Measurements from ENCODE around the gene SPART. TPM values are rescaled to one million over a fixed set of nuclear protein-coding genes. Genes with fewer than 3 reads are reported as not detected.
A peak's percentile ranks its signal among the peaks of the same experiment; 100 is the strongest.

Gene SPART
- 49.2 and 82.9 TPM in 2 replicates for total RNA-seq (2014; rRNA removed; shearing (Covaris generic); ENCODE audit: low replicate concordance)

GRCh38 chr13:36346222-36347083 lies at the start of gene SPART:
TSS of gene SPART (minus strand) at chr13:36346394. CDS start at chr13:36335830, 10,564 bp downstream.
- in situ Hi-C loops (cut with HindIII; ENCODE audit: low pct_unique_long_range_greater_than_20kb, low sequenced_read_pairs), result no loop called here
- DNase-seq (ENCODE audit: low read depth), result peak; percentile 84

GRCh38 chr13:36395280-36395679 lies 49.1 kb upstream of the SPART start:
- DNase-seq (ENCODE audit: low read depth), result no peak
- in situ Hi-C loops (cut with HindIII; ENCODE audit: low pct_unique_long_range_greater_than_20kb, low sequenced_read_pairs), result no loop called here

GRCh38 chr13:36385489-36385888 lies 39.3 kb upstream of the SPART start:
- in situ Hi-C loops (cut with HindIII; ENCODE audit: low pct_unique_long_range_greater_than_20kb, low sequenced_read_pairs), result no loop called here
- no peak for DNase-seq (ENCODE audit: low read depth)

GRCh38 chr13:36382030-36382429 lies 35.8 kb upstream of the SPART start:
- in situ Hi-C loops (cut with HindIII; ENCODE audit: low pct_unique_long_range_greater_than_20kb, low sequenced_read_pairs), result no loop called here
- peak; percentile 21 for DNase-seq (ENCODE audit: low read depth)

GRCh38 chr13:36377826-36378468 lies 31.8 kb upstream of the SPART start:
- DNase-seq (ENCODE audit: low read depth), result no peak
- in situ Hi-C loops (cut with HindIII; ENCODE audit: low pct_unique_long_range_greater_than_20kb, low sequenced_read_pairs), result no loop called here

GRCh38 chr13:36374063-36374462 lies 27.9 kb upstream of the SPART start:
- no peak for DNase-seq (ENCODE audit: low read depth)
- in situ Hi-C loops (cut with HindIII; ENCODE audit: low pct_unique_long_range_greater_than_20kb, low sequenced_read_pairs), result no loop called here

- in situ Hi-C loops (cut with HindIII; ENCODE audit: low pct_unique_long_range_greater_than_20kb, low sequenced_read_pairs), result no loop called here
- DNase-seq (ENCODE audit: low read depth), result no peak
These were observed 25.0 kb upstream of the SPART start for GRCh38 chr13:36371185-36371584.

GRCh38 chr13:36370108-36370429 lies 23.9 kb upstream of the SPART start:
- in situ Hi-C loops (cut with HindIII; ENCODE audit: low pct_unique_long_range_greater_than_20kb, low sequenced_read_pairs), result no loop called here
- no peak for DNase-seq (ENCODE audit: low read depth)

GRCh38 chr13:36369268-36370107 lies 23.3 kb upstream of the SPART start:
- in situ Hi-C loops (cut with HindIII; ENCODE audit: low pct_unique_long_range_greater_than_20kb, low sequenced_read_pairs), result no loop called here
- no peak for DNase-seq (ENCODE audit: low read depth)

- in situ Hi-C loops (cut with HindIII; ENCODE audit: low pct_unique_long_range_greater_than_20kb, low sequenced_read_pairs), result no loop called here
- no peak for DNase-seq (ENCODE audit: low read depth)
These were observed 19.8 kb upstream of the SPART start for GRCh38 chr13:36366031-36366430.

- no peak for DNase-seq (ENCODE audit: low read depth)
- in situ Hi-C loops (cut with HindIII; ENCODE audit: low pct_unique_long_range_greater_than_20kb, low sequenced_read_pairs), result no loop called here
These were observed 17.2 kb upstream of the SPART start for GRCh38 chr13:36363366-36363863.

GRCh38 chr13:36362914-36363313 lies 16.7 kb upstream of the SPART start:
- no peak for DNase-seq (ENCODE audit: low read depth)
- in situ Hi-C loops (cut with HindIII; ENCODE audit: low pct_unique_long_range_greater_than_20kb, low sequenced_read_pairs), result no loop called here

GRCh38 chr13:36362251-36362650 lies 16.1 kb upstream of the SPART start:
- in situ Hi-C loops (cut with HindIII; ENCODE audit: low pct_unique_long_range_greater_than_20kb, low sequenced_read_pairs), result no loop called here
- no peak for DNase-seq (ENCODE audit: low read depth)

GRCh38 chr13:36360903-36361302 lies 14.7 kb upstream of the SPART start:
- DNase-seq (ENCODE audit: low read depth), result no peak
- in situ Hi-C loops (cut with HindIII; ENCODE audit: low pct_unique_long_range_greater_than_20kb, low sequenced_read_pairs), result no loop called here

GRCh38 chr13:36359301-36359950 lies 13.2 kb upstream of the SPART start:
- DNase-seq (ENCODE audit: low read depth), result no peak
- in situ Hi-C loops (cut with HindIII; ENCODE audit: low pct_unique_long_range_greater_than_20kb, low sequenced_read_pairs), result no loop called here

GRCh38 chr13:36358175-36358718 lies 12.1 kb upstream of the SPART start:
- in situ Hi-C loops (cut with HindIII; ENCODE audit: low pct_unique_long_range_greater_than_20kb, low sequenced_read_pairs), result no loop called here
- no peak for DNase-seq (ENCODE audit: low read depth)

- in situ Hi-C loops (cut with HindIII; ENCODE audit: low pct_unique_long_range_greater_than_20kb, low sequenced_read_pairs), result no loop called here
- DNase-seq (ENCODE audit: low read depth), result no peak
These were observed 11.5 kb upstream of the SPART start for GRCh38 chr13:36357692-36358091.

GRCh38 chr13:36357231-36357630 lies 11.0 kb upstream of the SPART start:
- in situ Hi-C loops (cut with HindIII; ENCODE audit: low pct_unique_long_range_greater_than_20kb, low sequenced_read_pairs), result no loop called here
- DNase-seq (ENCODE audit: low read depth), result no peak
